Neural cell (in vitro differentiated cells): ENCODE data around the gene MLLT3. TPM values are rescaled to one million over a fixed set of nuclear protein-coding genes. Genes with fewer than 3 reads are reported as not detected.

Experiments used
- H2AFZ ChIP-seq: fragments of 200-600, 300-800 bp; sonication (generic), shearing (Covaris generic); 2 replicates; pipeline ENCODE4 v1.6.0; 2014; ENCODE audit warnings: low read depth, mild to moderate bottlenecking, antibody characterized with exemption, low read length, moderate library complexity
- H3F3A ChIP-seq: fragments of 200-600 bp; shearing (Covaris generic); 2 replicates; pipeline ENCODE4 v1.6.1; 2016; ENCODE audit warnings: mild to moderate bottlenecking, moderate library complexity, mixed read lengths, antibody characterized with exemption, low read length; ENCODE audit not compliant: insufficient read depth, poor library complexity, severe bottlenecking
- H3K27ac ChIP-seq: fragments of 200-600, 300-800 bp; sonication (generic), shearing (Covaris generic); 2 replicates; pipeline ENCODE4 v1.5.1; 2014; ENCODE audit warnings: mild to moderate bottlenecking, low read length, moderate library complexity
- H3K27me3 ChIP-seq: fragments of 300-800, 200-600 bp; sonication (generic), shearing (Covaris generic); 2 replicates; pipeline ENCODE4 v1.6.0; 2014; ENCODE audit warnings: mild to moderate bottlenecking, low read depth, low read length, moderate library complexity; ENCODE audit not compliant: insufficient read depth
- H3K36me3 ChIP-seq: fragments of 300-800, 200-600 bp; sonication (generic), shearing (Covaris generic); 2 replicates; pipeline ENCODE4 v1.5.1; 2014; ENCODE audit warnings: mild to moderate bottlenecking, antibody characterized with exemption, low read length, moderate library complexity; ENCODE audit not compliant: insufficient read depth
- H3K4me2 ChIP-seq: fragments of 300-800, 200-600 bp; sonication (generic), shearing (Covaris generic); 2 replicates; pipeline ENCODE4 v1.6.0; 2014; ENCODE audit warnings: mild to moderate bottlenecking, low read length
- H3K4me3 ChIP-seq: fragments of 300-800, 200-600 bp; sonication (generic), shearing (Covaris generic); 2 replicates; pipeline ENCODE4 v1.5.1; 2014; ENCODE audit warnings: mild to moderate bottlenecking, low read length, moderate library complexity
- H3K79me2 ChIP-seq: fragments of 200-600 bp; shearing (Covaris generic); replicated peaks from 2 replicates; pipeline ENCODE4 v1.6.0; 2014; ENCODE audit warnings: mild to moderate bottlenecking, low read length, moderate library complexity; ENCODE audit not compliant: insufficient read depth
- H3K9ac ChIP-seq: fragments of 300-800, 200-600 bp; sonication (generic), shearing (Covaris generic); 2 replicates; pipeline ENCODE4 v1.6.1; 2016; ENCODE audit warnings: mild to moderate bottlenecking, low read length, mixed read lengths
- H3K9me2 ChIP-seq: fragments of 200-600 bp; shearing (Covaris generic); 2 replicates; pipeline ENCODE4 v1.6.1; 2016; ENCODE audit warnings: mild to moderate bottlenecking, low read length, mixed read lengths; ENCODE audit not compliant: insufficient read depth
- H3K9me3 ChIP-seq: fragments of 200-600, 300-800 bp; sonication (generic), shearing (Covaris generic); 2 replicates; pipeline ENCODE4 v1.6.1; 2016; ENCODE audit warnings: mild to moderate bottlenecking, mixed run types, low read length, moderate library complexity, mixed read lengths
- H4K20me1 ChIP-seq: fragments of 200-600 bp; shearing (Covaris generic); 2 replicates; pipeline ENCODE4 v1.6.1; 2016; ENCODE audit warnings: mild to moderate bottlenecking, mixed run types; ENCODE audit not compliant: insufficient read depth
- EP300 ChIP-seq: fragments of 450-650 bp; conservative IDR thresholded peaks from 2 replicates; pipeline ENCODE4 v1.6.1; 2014; ENCODE audit warnings: antibody characterized with exemption, mild to moderate bottlenecking, moderate library complexity; ENCODE audit not compliant: poor library complexity, severe bottlenecking
- EZH2 ChIP-seq: fragments of 200-600, 300-800 bp; shearing (Covaris generic), sonication (generic); IDR thresholded peaks from 2 replicates; pipeline ENCODE4 v1.6.1; 2014; ENCODE audit warnings: antibody characterized with exemption, low read length, borderline replicate concordance, mild to moderate bottlenecking; ENCODE audit not compliant: insufficient read depth, poor library complexity, severe bottlenecking
- MXI1 ChIP-seq: fragments of 450-650 bp; conservative IDR thresholded peaks from 2 replicates; pipeline ENCODE4 v1.6.1; 2014; ENCODE audit warnings: antibody characterized with exemption, mild to moderate bottlenecking; ENCODE audit not compliant: poor library complexity, severe bottlenecking
- POLR2AphosphoS5 ChIP-seq: IDR thresholded peaks from 2 replicates; pipeline ENCODE4 v1.6.1; 2012
- RAD21 ChIP-seq: fragments of 450-650 bp; conservative IDR thresholded peaks from 2 replicates; pipeline ENCODE4 v1.6.1; 2014; ENCODE audit warnings: antibody characterized with exemption, mild to moderate bottlenecking, moderate library complexity
- SMC3 ChIP-seq: fragments of 450-650 bp; conservative IDR thresholded peaks from 2 replicates; pipeline ENCODE4 v1.6.1; 2014; ENCODE audit warnings: antibody characterized with exemption, mild to moderate bottlenecking, moderate library complexity; ENCODE audit not compliant: poor library complexity
- TAF1 ChIP-seq: IDR thresholded peaks from 2 replicates; pipeline ENCODE4 v1.6.1; 2012; ENCODE audit warnings: low read depth
- polyA plus RNA-seq: library from polyadenylated mRNA; depleted of rRNA; stranded (reverse); fragments of >200 nt; gene quantifications from 2 replicates; pipeline ENCODE4 v1.2.3, GENCODE V29; 2014
- TF ChIP-seq, protein P1 (sequence below): fragments of 450-650 bp; IDR thresholded peaks from 2 replicates; pipeline ENCODE4 v1.5.1; 2014; ENCODE audit warnings: antibody characterized with exemption, mild to moderate bottlenecking, moderate library complexity; ENCODE audit not compliant: poor library complexity, severe bottlenecking
- TF ChIP-seq, protein P2 (sequence below): IDR thresholded peaks from 2 replicates; pipeline ENCODE4 v1.6.1; 2012; ENCODE audit warnings: borderline replicate concordance

The MLLT3 gene
- polyA plus RNA-seq, 1 donor from 2014 or later, result 61.5 TPM

DNA sequence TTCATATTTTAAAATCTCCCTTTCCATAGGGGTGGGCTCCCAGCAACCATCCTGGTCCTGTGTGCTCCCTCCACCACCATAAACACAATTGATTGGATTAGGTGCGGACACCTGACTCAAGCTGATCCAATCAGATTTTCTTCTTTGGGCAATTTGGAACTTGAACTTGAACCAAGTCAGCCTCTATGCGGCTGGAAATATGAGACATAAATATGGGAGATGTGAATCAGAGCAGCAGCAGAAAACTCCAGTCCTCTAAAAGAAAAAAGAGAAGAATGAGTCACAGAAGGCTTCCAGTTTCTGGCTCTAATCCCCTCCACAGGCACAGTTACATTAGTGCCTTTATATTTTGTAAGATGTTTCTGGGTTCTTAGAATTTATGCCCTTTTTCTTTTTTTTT lies 306.6 kb downstream of the MLLT3 start:
- no peaks in the 10 kb centered on the region for H3K79me2 ChIP-seq
- no peak overlapping the region for H3K4me3 ChIP-seq
- no peaks in the 10 kb centered on the region for H3F3A ChIP-seq
- no peak overlapping the region for H3K4me2 ChIP-seq
- no peaks in the 10 kb centered on the region for H3K9me2 ChIP-seq
- no peaks in the 10 kb centered on the region for H3K9me3 ChIP-seq
- H3K27me3 ChIP-seq, result no peaks in the 10 kb centered on the region
- no peak overlapping the region for H3K9ac ChIP-seq
- H4K20me1 ChIP-seq, result no peaks in the 10 kb centered on the region
- H3K27ac ChIP-seq, result no peak overlapping the region
- H3K36me3 ChIP-seq, result no peaks in the 10 kb centered on the region
- no peak overlapping the region for H2AFZ ChIP-seq
- TF ChIP-seq TAF1 (no peak), MXI1 (no peak), SMC3 (no peak), RAD21 (no peak), EZH2 (no peak), POLR2AphosphoS5 (no peak), EP300 (no peak)
- TF ChIP-seq, protein P1, sequence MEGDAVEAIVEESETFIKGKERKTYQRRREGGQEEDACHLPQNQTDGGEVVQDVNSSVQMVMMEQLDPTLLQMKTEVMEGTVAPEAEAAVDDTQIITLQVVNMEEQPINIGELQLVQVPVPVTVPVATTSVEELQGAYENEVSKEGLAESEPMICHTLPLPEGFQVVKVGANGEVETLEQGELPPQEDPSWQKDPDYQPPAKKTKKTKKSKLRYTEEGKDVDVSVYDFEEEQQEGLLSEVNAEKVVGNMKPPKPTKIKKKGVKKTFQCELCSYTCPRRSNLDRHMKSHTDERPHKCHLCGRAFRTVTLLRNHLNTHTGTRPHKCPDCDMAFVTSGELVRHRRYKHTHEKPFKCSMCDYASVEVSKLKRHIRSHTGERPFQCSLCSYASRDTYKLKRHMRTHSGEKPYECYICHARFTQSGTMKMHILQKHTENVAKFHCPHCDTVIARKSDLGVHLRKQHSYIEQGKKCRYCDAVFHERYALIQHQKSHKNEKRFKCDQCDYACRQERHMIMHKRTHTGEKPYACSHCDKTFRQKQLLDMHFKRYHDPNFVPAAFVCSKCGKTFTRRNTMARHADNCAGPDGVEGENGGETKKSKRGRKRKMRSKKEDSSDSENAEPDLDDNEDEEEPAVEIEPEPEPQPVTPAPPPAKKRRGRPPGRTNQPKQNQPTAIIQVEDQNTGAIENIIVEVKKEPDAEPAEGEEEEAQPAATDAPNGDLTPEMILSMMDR, result no peak
- TF ChIP-seq, protein P2, sequence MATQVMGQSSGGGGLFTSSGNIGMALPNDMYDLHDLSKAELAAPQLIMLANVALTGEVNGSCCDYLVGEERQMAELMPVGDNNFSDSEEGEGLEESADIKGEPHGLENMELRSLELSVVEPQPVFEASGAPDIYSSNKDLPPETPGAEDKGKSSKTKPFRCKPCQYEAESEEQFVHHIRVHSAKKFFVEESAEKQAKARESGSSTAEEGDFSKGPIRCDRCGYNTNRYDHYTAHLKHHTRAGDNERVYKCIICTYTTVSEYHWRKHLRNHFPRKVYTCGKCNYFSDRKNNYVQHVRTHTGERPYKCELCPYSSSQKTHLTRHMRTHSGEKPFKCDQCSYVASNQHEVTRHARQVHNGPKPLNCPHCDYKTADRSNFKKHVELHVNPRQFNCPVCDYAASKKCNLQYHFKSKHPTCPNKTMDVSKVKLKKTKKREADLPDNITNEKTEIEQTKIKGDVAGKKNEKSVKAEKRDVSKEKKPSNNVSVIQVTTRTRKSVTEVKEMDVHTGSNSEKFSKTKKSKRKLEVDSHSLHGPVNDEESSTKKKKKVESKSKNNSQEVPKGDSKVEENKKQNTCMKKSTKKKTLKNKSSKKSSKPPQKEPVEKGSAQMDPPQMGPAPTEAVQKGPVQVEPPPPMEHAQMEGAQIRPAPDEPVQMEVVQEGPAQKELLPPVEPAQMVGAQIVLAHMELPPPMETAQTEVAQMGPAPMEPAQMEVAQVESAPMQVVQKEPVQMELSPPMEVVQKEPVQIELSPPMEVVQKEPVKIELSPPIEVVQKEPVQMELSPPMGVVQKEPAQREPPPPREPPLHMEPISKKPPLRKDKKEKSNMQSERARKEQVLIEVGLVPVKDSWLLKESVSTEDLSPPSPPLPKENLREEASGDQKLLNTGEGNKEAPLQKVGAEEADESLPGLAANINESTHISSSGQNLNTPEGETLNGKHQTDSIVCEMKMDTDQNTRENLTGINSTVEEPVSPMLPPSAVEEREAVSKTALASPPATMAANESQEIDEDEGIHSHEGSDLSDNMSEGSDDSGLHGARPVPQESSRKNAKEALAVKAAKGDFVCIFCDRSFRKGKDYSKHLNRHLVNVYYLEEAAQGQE, result no peak

DNA sequence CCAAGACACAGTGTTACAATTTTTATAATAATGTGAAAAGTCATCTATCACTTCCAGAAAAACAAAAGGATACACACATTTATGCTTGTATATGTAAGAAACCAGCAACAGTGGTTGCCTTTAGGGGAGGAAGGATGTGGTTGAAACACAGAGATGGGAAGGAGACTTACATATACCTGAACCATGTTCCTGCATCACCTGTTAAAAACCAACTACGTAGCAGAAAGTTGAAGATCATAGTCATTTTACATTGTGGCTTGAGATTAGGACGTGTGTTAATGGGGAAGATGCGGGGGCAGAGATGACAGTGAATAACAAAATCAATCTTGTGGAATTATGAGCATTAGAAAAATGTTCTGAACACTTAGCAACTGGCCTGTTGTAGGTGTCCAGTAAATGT lies 307.3 kb downstream of the MLLT3 start:
- H3K27ac ChIP-seq, result no peak overlapping the region
- no peaks in the 10 kb centered on the region for H3K9me3 ChIP-seq
- H3K9me2 ChIP-seq, result no peaks in the 10 kb centered on the region
- H3F3A ChIP-seq, result no peaks in the 10 kb centered on the region
- no peak overlapping the region for H3K4me2 ChIP-seq
- H3K79me2 ChIP-seq, result no peaks in the 10 kb centered on the region
- no peaks in the 10 kb centered on the region for H3K36me3 ChIP-seq
- TF ChIP-seq EP300 (no peak), TAF1 (no peak), POLR2AphosphoS5 (no peak), MXI1 (no peak), RAD21 (no peak), SMC3 (no peak), EZH2 (no peak)
- TF ChIP-seq, protein P2, result no peak
- TF ChIP-seq, protein P1, result no peak
- no peak overlapping the region for H3K4me3 ChIP-seq
- no peak overlapping the region for H2AFZ ChIP-seq
- H3K27me3 ChIP-seq, result no peaks in the 10 kb centered on the region
- H3K9ac ChIP-seq, result no peak overlapping the region
- H4K20me1 ChIP-seq, result no peaks in the 10 kb centered on the region
